ENCODE measurements around the gene GET4. TPM values are rescaled to one million over a fixed set of nuclear protein-coding genes. Genes with fewer than 3 reads are reported as not detected.

The GET4 gene
- total and polyA plus RNA-seq, 10 of the 15 experiments (the other 5 are each of a cell fraction or from before 2014, with no cell fraction given) = 0.66 to 73.8 (median 34.0) TPM

GRCh38 chr7:931871-932650 lies 55.7 kb downstream of the GET4 start (continued):
- TF ChIP-seq PRDM15 (CRISPR knock-in tag; IDR thresholded peaks at IDR 0.05) (no peak), TBL1XR1 (IDR thresholded peaks at IDR 0.05; ENCODE audit: low read depth, low read length) (no peak), USF1 (IDR thresholded peaks at IDR 0.05; ENCODE audit: borderline replicate concordance, extremely low read length, insufficient read depth, low read depth, low read length) (no peak)

- no peaks in the 10 kb centered on the region for H4K20me1 ChIP-seq (ENCODE audit: control insufficient read depth, insufficient read depth)
- peaks cover 0 to 5% of the 10 kb centered on the region in 2 experiments; a peak in 3 of 4 replicates for H3K36me3 ChIP-seq (ENCODE audit: control insufficient read depth in 2 of 2, insufficient read depth in 2 of 2, low read length in 1 of 2)
- CTCF ChIA-PET = no interaction called here
- no TSS peak for BruUV-seq (replicated peaks)
- DNase-seq (ENCODE audit: low read depth, low spot score) (no peak), FAIRE-seq (no peak), ATAC-seq (no peak)
- peaks cover 1% of the 10 kb centered on the region; the same call in 1 of the 2 replicates for H3K79me2 ChIP-seq (ENCODE audit: control insufficient read depth, insufficient read depth, low read length)
- H3K4me3 ChIP-seq = no peak overlapping the region
- in situ Hi-C loops (cut with MboI) (no loop called here), intact Hi-C loops (cut with micrococcal nuclease; ENCODE audit: unreplicated experiment) (no loop called here)
- no peak overlapping the region for H3K4me2 ChIP-seq (ENCODE audit: control insufficient read depth, insufficient read depth)
- RAD21 ChIA-PET (ENCODE audit: unreplicated experiment) = no interaction called here
- SMC1A ChIA-PET (ENCODE audit: uncharacterized antibody, unreplicated experiment) = no interaction called here
- H3K9ac ChIP-seq (ENCODE audit: control insufficient read depth, insufficient read depth, low read length) = no peak overlapping the region
- peaks cover 35% of the 10 kb centered on the region for H3K4me1 ChIP-seq (ENCODE audit: control insufficient read depth, insufficient read depth, low read length)
- H2AFZ ChIP-seq (ENCODE audit: control insufficient read depth, low read depth, low read length) = no peak overlapping the region
- H3K27me3 ChIP-seq (replicated peaks in 1 of 2; ENCODE audit: control insufficient read depth in 2 of 2, insufficient read depth in 2 of 2, low read length in 1 of 2) = no peaks in the 10 kb centered on the region
- no peaks in the 10 kb centered on the region; the same call in 2 of the 3 replicates for H3K9me3 ChIP-seq (replicated peaks; ENCODE audit: control insufficient read depth, insufficient read depth, low read length)
- TF ChIP-seq NFXL1 (IDR thresholded peaks at IDR 0.05; ENCODE audit: borderline replicate concordance) = no peak
- POLR2A ChIA-PET = no interaction called here
- WGBS (ENCODE audit: insufficient coverage, insufficient replicate concordance, low lambda C conversion rate, missing lambda C conversion rate) = 92% methylated on average over 11 of the region's 11 CpGs
- H3K27ac ChIP-seq (ENCODE audit: control insufficient read depth, insufficient read depth) = no peak overlapping the region
Measured at GRCh38 chr7:932651-932975, 56.3 kb downstream of the GET4 start.
